NT2/D1 (cell line): ENCODE results near the gene DPP9.

Experiments
- SUZ12 ChIP-seq: IDR thresholded peaks from 2 replicates; pipeline ENCODE4 v1.6.1; 2011; ENCODE audit not compliant: insufficient read length, insufficient read depth; ENCODE audit errors: extremely low read depth
- YY1 ChIP-seq: IDR thresholded peaks from 2 replicates; pipeline ENCODE4 v1.6.1; 2011; ENCODE audit not compliant: insufficient read length, insufficient read depth
- ZNF274 ChIP-seq: IDR thresholded peaks from 2 replicates; pipeline ENCODE4 v1.6.1; 2011; ENCODE audit warnings: mild to moderate bottlenecking, low read depth, low read length

DNA sequence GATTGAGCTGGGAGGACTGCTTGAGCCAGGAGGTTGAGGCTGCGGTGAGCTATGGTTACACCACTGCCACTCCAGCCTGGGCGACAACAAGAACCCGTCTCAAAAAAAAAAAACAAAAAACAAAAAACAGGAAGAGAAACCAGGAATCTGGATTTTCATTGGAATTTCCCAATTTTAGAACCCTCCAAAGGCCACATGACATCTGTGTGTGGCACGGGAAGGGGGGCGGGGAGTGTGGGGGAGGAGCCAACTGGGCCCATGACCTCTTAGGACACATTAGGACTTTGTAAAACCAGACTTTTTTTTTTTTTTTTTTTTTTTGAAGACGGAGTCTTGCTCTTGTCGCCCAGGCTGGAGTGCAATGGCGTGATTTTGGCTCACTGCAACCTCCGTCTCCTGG, 32.3 kb downstream of the DPP9 start:
- no peak for TF ChIP-seq ZNF274
- TF ChIP-seq YY1, result no peak
- no peak for TF ChIP-seq SUZ12
